GM12801 (cell line): ENCODE measurements around the gene TRIM61.

Source experiments
- CTCF ChIP-seq: IDR thresholded peaks from one replicate; pipeline ENCODE4 v1.5.1; 2011; ENCODE audit warnings: control low read depth; ENCODE audit not compliant: insufficient read length; ENCODE audit errors: extremely low read depth

Gene TRIM61

GRCh38 chr4:164943192-164943591 lies 34.3 kb downstream of the TRIM61 start:
- TF ChIP-seq CTCF = no peak

- TF ChIP-seq CTCF = no peak
These were observed 39.7 kb downstream of the TRIM61 start for GRCh38 chr4:164937576-164938270.

- TF ChIP-seq CTCF = no peak
These were observed 42.1 kb downstream of the TRIM61 start for GRCh38 chr4:164935363-164935762.

- no peak for TF ChIP-seq CTCF
These were observed 44.2 kb downstream of the TRIM61 start for GRCh38 chr4:164933244-164933643.

- TF ChIP-seq CTCF = no peak
These were observed 45.7 kb downstream of the TRIM61 start for GRCh38 chr4:164931551-164932324.

- TF ChIP-seq CTCF = no peak
These were observed 46.8 kb downstream of the TRIM61 start for GRCh38 chr4:164930647-164931046.

GRCh38 chr4:164926301-164926700 lies 51.2 kb downstream of the TRIM61 start:
- no peak for TF ChIP-seq CTCF
